ENCODE measurements around the gene AUTS2. TPM values are rescaled to one million over a fixed set of nuclear protein-coding genes. Genes with fewer than 3 reads are reported as not detected.
A peak's percentile ranks its signal among the peaks of the same experiment; 100 is the strongest.

AUTS2 gene
- total RNA-seq, 1 donor from 2014 or later, result 94.1 TPM

- H3K4me1 Mint-ChIP-seq (ENCODE audit: unreplicated experiment), result peaks cover 14% of the 10 kb centered on the region
- peaks cover 6% of the 10 kb centered on the region for H3K27me3 Mint-ChIP-seq
- no peak overlapping the region for H3K27ac Mint-ChIP-seq
- H3K4me3 Mint-ChIP-seq, result no peak overlapping the region
- TF ChIP-seq, protein P1, sequence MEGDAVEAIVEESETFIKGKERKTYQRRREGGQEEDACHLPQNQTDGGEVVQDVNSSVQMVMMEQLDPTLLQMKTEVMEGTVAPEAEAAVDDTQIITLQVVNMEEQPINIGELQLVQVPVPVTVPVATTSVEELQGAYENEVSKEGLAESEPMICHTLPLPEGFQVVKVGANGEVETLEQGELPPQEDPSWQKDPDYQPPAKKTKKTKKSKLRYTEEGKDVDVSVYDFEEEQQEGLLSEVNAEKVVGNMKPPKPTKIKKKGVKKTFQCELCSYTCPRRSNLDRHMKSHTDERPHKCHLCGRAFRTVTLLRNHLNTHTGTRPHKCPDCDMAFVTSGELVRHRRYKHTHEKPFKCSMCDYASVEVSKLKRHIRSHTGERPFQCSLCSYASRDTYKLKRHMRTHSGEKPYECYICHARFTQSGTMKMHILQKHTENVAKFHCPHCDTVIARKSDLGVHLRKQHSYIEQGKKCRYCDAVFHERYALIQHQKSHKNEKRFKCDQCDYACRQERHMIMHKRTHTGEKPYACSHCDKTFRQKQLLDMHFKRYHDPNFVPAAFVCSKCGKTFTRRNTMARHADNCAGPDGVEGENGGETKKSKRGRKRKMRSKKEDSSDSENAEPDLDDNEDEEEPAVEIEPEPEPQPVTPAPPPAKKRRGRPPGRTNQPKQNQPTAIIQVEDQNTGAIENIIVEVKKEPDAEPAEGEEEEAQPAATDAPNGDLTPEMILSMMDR (conservative IDR thresholded peaks at IDR 0.05), result no peak
- no peak for DNase-seq (ENCODE audit: extremely low spot score, unreplicated experiment)
- H3K36me3 Mint-ChIP-seq, result peaks cover 13% of the 10 kb centered on the region
- H3K9me3 Mint-ChIP-seq, result peaks cover 9% of the 10 kb centered on the region
Observed at GRCh38 chr7:70608229-70608628, 1010.0 kb downstream of the AUTS2 start.

GRCh38 chr7:70612811-70613210 is 1014.5 kb downstream of the AUTS2 start:
- Mint-ChIP-seq H3K27me3 (peaks cover 17% of the 10 kb centered on the region), H3K27ac (peak overlapping the region; percentile 48), H3K36me3 (peaks cover 5% of the 10 kb centered on the region), H3K4me3 (no peak overlapping the region), H3K4me1 (ENCODE audit: unreplicated experiment) (peaks cover 25% of the 10 kb centered on the region), H3K9me3 (peaks cover 4% of the 10 kb centered on the region)
- TF ChIP-seq, protein P1 (conservative IDR thresholded peaks at IDR 0.05), result no peak
- no peak for DNase-seq (ENCODE audit: extremely low spot score, unreplicated experiment)

GRCh38 chr7:70614237-70615045 is 1016.2 kb downstream of the AUTS2 start:
- TF ChIP-seq, protein P1 (conservative IDR thresholded peaks at IDR 0.05), result no peak
- H3K36me3 Mint-ChIP-seq, result peaks cover 5% of the 10 kb centered on the region
- no peak for DNase-seq (ENCODE audit: extremely low spot score, unreplicated experiment)
- H3K27me3 Mint-ChIP-seq, result peaks cover 21% of the 10 kb centered on the region
- peaks cover 38% of the 10 kb centered on the region for H3K4me1 Mint-ChIP-seq (ENCODE audit: unreplicated experiment)
- H3K9me3 Mint-ChIP-seq, result peaks cover 4% of the 10 kb centered on the region
- no peak overlapping the region for H3K4me3 Mint-ChIP-seq
- peak overlapping the region; percentile 34 for H3K27ac Mint-ChIP-seq

DNA sequence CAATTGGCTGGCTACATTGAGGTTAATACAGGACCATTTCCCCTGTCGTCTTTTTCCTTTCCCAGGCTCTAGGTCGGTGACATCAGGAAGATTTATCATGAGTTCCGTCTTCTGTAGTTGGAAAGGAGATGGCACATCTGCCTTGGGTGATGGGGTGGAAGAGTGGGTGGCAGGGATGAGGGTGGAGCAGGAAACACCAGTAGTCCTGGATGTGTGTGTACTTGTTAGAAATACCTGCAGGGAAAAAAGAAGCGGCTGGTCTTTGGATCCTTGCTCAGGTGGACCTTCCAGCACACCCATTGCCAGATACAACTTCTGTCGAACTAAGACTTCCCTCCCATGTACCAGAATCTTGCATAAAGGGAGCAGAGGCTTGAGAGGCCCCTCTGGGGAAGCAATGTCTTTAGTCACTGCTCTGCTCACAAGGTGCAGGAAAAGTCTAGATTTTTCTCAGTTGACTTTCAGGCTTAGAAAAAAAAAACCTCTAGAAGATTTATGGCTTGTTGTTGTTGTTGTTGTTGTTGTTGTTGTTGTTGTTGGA is 1016.9 kb downstream of the AUTS2 start:
- Mint-ChIP-seq H3K27ac (peak overlapping the region; percentile 34), H3K27me3 (peaks cover 26% of the 10 kb centered on the region), H3K36me3 (peaks cover 5% of the 10 kb centered on the region), H3K9me3 (peaks cover 4% of the 10 kb centered on the region), H3K4me3 (no peak overlapping the region), H3K4me1 (ENCODE audit: unreplicated experiment) (peaks cover 44% of the 10 kb centered on the region)
- TF ChIP-seq, protein P1 (conservative IDR thresholded peaks at IDR 0.05), result no peak
- DNase-seq (ENCODE audit: extremely low spot score, unreplicated experiment), result no peak

GRCh38 chr7:70616211-70616610 is 1017.9 kb downstream of the AUTS2 start:
- peaks cover 5% of the 10 kb centered on the region for H3K36me3 Mint-ChIP-seq
- peaks cover 52% of the 10 kb centered on the region for H3K4me1 Mint-ChIP-seq (ENCODE audit: unreplicated experiment)
- DNase-seq (ENCODE audit: extremely low spot score, unreplicated experiment), result no peak
- H3K27ac Mint-ChIP-seq, result no peak overlapping the region
- H3K4me3 Mint-ChIP-seq, result no peak overlapping the region
- H3K27me3 Mint-ChIP-seq, result peaks cover 28% of the 10 kb centered on the region
- peaks cover 4% of the 10 kb centered on the region for H3K9me3 Mint-ChIP-seq
- TF ChIP-seq, protein P1 (conservative IDR thresholded peaks at IDR 0.05), result no peak
